Loucy (cell line): ENCODE results near the gene CD300LG.

Experiments
- H2AFZ ChIP-seq: fragments of 200-600 bp; sonication (generic); 2 replicates; pipeline ENCODE4 v1.6.0; 2016; ENCODE audit warnings: antibody characterized with exemption, mild to moderate bottlenecking, low read length, moderate library complexity
- H3F3A ChIP-seq: fragments of 200-600 bp; 2 replicates; pipeline ENCODE4 v1.6.0; 2016; ENCODE audit warnings: antibody characterized with exemption, low read depth, mild to moderate bottlenecking
- H3K27me3 ChIP-seq: fragments of 200-600 bp; sonication (generic); 2 replicates; pipeline ENCODE4 v1.6.1; 2014; ENCODE audit warnings: low read length, mild to moderate bottlenecking; ENCODE audit not compliant: insufficient read depth, poor library complexity, severe bottlenecking
- H3K36me3 ChIP-seq: fragments of 200-600 bp; sonication (generic); 2 replicates; pipeline ENCODE4 v1.6.1; 2016; ENCODE audit warnings: low read length; ENCODE audit not compliant: insufficient read depth
- H3K4me1 ChIP-seq: fragments of 200-600 bp; sonication (generic); 2 replicates; pipeline ENCODE4 v1.5.1; 2014; ENCODE audit warnings: low read length, mild to moderate bottlenecking; ENCODE audit not compliant: insufficient read depth, poor library complexity, severe bottlenecking
- H3K4me2 ChIP-seq: fragments of 200-600 bp; sonication (generic); 2 replicates; pipeline ENCODE4 v1.6.0; 2014; ENCODE audit warnings: antibody characterized with exemption, low read length, low read depth, mild to moderate bottlenecking; ENCODE audit not compliant: poor library complexity, severe bottlenecking
- H3K4me3 ChIP-seq: fragments of 200-600 bp; sonication (generic); 2 replicates; pipeline ENCODE4 v1.5.1; 2014; ENCODE audit warnings: low read length, mild to moderate bottlenecking, mixed read lengths; ENCODE audit not compliant: poor library complexity, severe bottlenecking
- H3K79me2 ChIP-seq: fragments of 200-600 bp; sonication (generic); 2 replicates; pipeline ENCODE4 v1.6.1; 2014; ENCODE audit warnings: low read length; ENCODE audit not compliant: insufficient read depth
- H3K9ac ChIP-seq: fragments of 200-600 bp; sonication (generic); 2 replicates; pipeline ENCODE4 v1.6.0; 2014; ENCODE audit warnings: mild to moderate bottlenecking, low read depth, low read length, moderate library complexity; ENCODE audit not compliant: poor library complexity, severe bottlenecking
- H3K9me2 ChIP-seq: fragments of 200-600 bp; sonication (generic); replicated peaks from 2 replicates; pipeline ENCODE4 v1.6.1; 2016; ENCODE audit warnings: low read depth, low read length, mixed read lengths
- H3K9me3 ChIP-seq: fragments of 200-600 bp; sonication (generic); 2 replicates; pipeline ENCODE4 v1.6.1; 2014; ENCODE audit warnings: mild to moderate bottlenecking, antibody characterized with exemption, low read length, low read depth; ENCODE audit not compliant: insufficient read depth
- H4K20me1 ChIP-seq: fragments of 200-600 bp; sonication (generic); 2 replicates; pipeline ENCODE4 v1.6.0; 2014; ENCODE audit warnings: antibody characterized with exemption, low read length, mild to moderate bottlenecking; ENCODE audit not compliant: insufficient read depth, poor library complexity, severe bottlenecking
- EZH2phosphoT487 ChIP-seq: fragments of 200-600 bp; IDR thresholded peaks from 2 replicates; pipeline ENCODE4 v1.6.1; 2018; ENCODE audit warnings: antibody characterized with exemption, mild to moderate bottlenecking, moderate library complexity, borderline replicate concordance
- TF ChIP-seq, protein P1 (sequence below): fragments of 200-600 bp; sonication (generic); conservative IDR thresholded peaks from 2 replicates; pipeline ENCODE4 v1.5.1; 2014; ENCODE audit warnings: mild to moderate bottlenecking, antibody characterized with exemption, low read length

The CD300LG gene

DNA sequence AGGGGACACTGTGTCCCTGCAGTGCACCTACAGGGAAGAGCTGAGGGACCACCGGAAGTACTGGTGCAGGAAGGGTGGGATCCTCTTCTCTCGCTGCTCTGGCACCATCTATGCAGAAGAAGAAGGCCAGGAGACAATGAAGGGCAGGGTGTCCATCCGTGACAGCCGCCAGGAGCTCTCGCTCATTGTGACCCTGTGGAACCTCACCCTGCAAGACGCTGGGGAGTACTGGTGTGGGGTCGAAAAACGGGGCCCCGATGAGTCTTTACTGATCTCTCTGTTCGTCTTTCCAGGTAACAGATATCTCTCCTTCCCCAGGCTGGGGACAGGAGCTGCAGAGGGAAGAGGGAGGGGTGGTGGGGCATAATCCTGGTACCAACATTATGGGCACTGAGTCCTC is 1.6 kb downstream of the CD300LG start:
- no peak overlapping the region for H3K4me2 ChIP-seq
- no peaks in the 10 kb centered on the region for H3K9me3 ChIP-seq
- no peaks in the 10 kb centered on the region for H3K9me2 ChIP-seq
- no peaks in the 10 kb centered on the region for H4K20me1 ChIP-seq
- no peaks in the 10 kb centered on the region for H3K27me3 ChIP-seq
- no peaks in the 10 kb centered on the region for H3K36me3 ChIP-seq
- no peak overlapping the region for H3K9ac ChIP-seq
- no peak for TF ChIP-seq EZH2phosphoT487
- TF ChIP-seq, protein P1, sequence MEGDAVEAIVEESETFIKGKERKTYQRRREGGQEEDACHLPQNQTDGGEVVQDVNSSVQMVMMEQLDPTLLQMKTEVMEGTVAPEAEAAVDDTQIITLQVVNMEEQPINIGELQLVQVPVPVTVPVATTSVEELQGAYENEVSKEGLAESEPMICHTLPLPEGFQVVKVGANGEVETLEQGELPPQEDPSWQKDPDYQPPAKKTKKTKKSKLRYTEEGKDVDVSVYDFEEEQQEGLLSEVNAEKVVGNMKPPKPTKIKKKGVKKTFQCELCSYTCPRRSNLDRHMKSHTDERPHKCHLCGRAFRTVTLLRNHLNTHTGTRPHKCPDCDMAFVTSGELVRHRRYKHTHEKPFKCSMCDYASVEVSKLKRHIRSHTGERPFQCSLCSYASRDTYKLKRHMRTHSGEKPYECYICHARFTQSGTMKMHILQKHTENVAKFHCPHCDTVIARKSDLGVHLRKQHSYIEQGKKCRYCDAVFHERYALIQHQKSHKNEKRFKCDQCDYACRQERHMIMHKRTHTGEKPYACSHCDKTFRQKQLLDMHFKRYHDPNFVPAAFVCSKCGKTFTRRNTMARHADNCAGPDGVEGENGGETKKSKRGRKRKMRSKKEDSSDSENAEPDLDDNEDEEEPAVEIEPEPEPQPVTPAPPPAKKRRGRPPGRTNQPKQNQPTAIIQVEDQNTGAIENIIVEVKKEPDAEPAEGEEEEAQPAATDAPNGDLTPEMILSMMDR = no peak
- H3K4me3 ChIP-seq = no peak overlapping the region
- no peaks in the 10 kb centered on the region for H3K4me1 ChIP-seq
- H3F3A ChIP-seq = no peaks in the 10 kb centered on the region
- no peak overlapping the region for H2AFZ ChIP-seq
- H3K79me2 ChIP-seq = no peaks in the 10 kb centered on the region

DNA sequence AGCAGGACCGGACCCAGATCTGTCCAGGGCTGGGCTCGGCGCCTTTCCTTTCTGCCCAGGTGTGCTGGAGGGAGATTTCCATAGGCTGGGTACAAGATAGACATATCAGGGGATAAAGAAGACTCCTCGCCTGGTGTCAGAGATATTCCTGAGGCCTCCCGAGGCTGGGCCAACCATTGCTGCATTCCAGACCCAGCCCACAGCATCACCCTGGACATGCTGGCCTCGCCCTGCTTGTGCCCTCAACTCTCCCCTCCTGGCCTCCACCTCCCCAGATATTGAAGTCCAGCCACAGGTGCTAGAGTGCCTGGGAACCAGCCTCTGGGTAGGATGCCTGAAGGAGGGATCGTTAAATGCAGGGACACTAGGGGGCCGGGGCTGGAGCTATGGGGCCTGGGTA is 2.1 kb downstream of the CD300LG start:
- H3K9me3 ChIP-seq = no peaks in the 10 kb centered on the region
- H3K4me2 ChIP-seq = no peak overlapping the region
- no peaks in the 10 kb centered on the region for H3F3A ChIP-seq
- no peak overlapping the region for H2AFZ ChIP-seq
- H3K4me1 ChIP-seq = no peaks in the 10 kb centered on the region
- no peak overlapping the region for H3K9ac ChIP-seq
- TF ChIP-seq EZH2phosphoT487 = no peak
- TF ChIP-seq, protein P1 = no peak
- H3K27me3 ChIP-seq = no peaks in the 10 kb centered on the region
- H3K79me2 ChIP-seq = no peaks in the 10 kb centered on the region
- no peak overlapping the region for H3K4me3 ChIP-seq
- no peaks in the 10 kb centered on the region for H4K20me1 ChIP-seq
- no peaks in the 10 kb centered on the region for H3K9me2 ChIP-seq
- no peaks in the 10 kb centered on the region for H3K36me3 ChIP-seq

DNA sequence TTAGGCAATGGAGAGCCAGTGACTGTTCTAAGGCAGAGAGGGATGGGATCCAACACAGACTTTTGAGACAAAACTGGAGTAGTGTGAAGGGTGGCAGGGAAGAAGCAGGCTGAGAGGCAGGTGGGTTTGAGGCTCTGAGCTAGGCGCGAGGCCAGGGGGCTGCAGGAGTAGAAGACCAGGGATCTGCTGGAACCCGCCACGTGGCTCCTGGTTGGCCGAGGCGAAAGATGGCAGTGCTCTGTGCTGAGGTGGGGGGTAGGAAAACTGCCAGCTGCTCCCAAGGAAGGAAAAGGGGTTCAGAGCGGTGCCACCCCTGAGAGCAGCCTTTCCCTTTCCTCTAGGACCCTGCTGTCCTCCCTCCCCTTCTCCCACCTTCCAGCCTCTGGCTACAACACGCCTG is 5.6 kb downstream of the CD300LG start:
- no peak overlapping the region for H2AFZ ChIP-seq
- H3K4me1 ChIP-seq = no peaks in the 10 kb centered on the region
- TF ChIP-seq, protein P1 = no peak
- TF ChIP-seq EZH2phosphoT487 = no peak
- no peaks in the 10 kb centered on the region for H4K20me1 ChIP-seq
- H3K4me2 ChIP-seq = no peak overlapping the region
- no peaks in the 10 kb centered on the region for H3F3A ChIP-seq
- H3K9ac ChIP-seq = no peak overlapping the region
- no peaks in the 10 kb centered on the region for H3K27me3 ChIP-seq
- H3K36me3 ChIP-seq = no peaks in the 10 kb centered on the region
- no peak overlapping the region for H3K4me3 ChIP-seq
- no peaks in the 10 kb centered on the region for H3K79me2 ChIP-seq
- H3K9me2 ChIP-seq = no peaks in the 10 kb centered on the region
- H3K9me3 ChIP-seq = no peaks in the 10 kb centered on the region
